ENCODE measurements around the gene GPR83. TPM values are rescaled to one million over a fixed set of nuclear protein-coding genes. Genes with fewer than 3 reads are reported as not detected.

GPR83 gene
- total RNA-seq, 1 experiment from 2014 or later = 0.38 TPM

- H3K4me3 ChIP-seq (ENCODE audit: insufficient read depth, low read depth, low read length) = no peak overlapping the region
- H3K36me3 ChIP-seq (replicated peaks; ENCODE audit: control insufficient read depth, insufficient read depth, low read length) = no peaks in the 10 kb centered on the region
- no peak for DNase-seq
- H3K27me3 ChIP-seq (ENCODE audit: control insufficient read depth, insufficient read depth, low read length) = no peaks in the 10 kb centered on the region
Observed at GRCh38 chr11:94330789-94331188, 70.4 kb downstream of the GPR83 start.

DNA sequence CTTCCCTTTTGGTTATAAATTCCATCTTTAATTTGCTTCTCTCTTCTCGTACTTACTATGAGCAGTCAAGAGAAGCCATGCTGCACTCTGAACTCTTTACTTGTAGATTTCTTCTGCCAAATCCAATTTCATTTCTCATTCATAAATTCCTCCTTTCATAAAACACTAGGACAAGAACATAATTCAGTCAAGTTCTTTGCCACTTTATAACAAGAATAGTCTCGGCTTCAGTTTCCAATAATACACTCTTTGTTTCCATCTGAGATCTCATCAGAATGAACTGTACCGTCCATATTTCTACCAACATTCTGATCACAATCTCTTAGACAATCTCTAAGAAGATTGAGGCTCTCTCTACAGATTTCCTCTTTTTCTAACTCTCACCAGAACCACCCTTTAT lies 71.7 kb downstream of the GPR83 start:
- Histone ChIP-seq H3K36me3 (replicated peaks; ENCODE audit: control insufficient read depth, insufficient read depth, low read length) (no peaks in the 10 kb centered on the region), H3K27me3 (ENCODE audit: control insufficient read depth, insufficient read depth, low read length) (no peaks in the 10 kb centered on the region), H3K4me3 (ENCODE audit: insufficient read depth, low read depth, low read length) (no peak overlapping the region)
- DNase-seq = no peak

GRCh38 chr11:94328587-94329080 lies 72.6 kb downstream of the GPR83 start:
- no peak for DNase-seq
- no peaks in the 10 kb centered on the region for H3K27me3 ChIP-seq (ENCODE audit: control insufficient read depth, insufficient read depth, low read length)
- H3K4me3 ChIP-seq (ENCODE audit: insufficient read depth, low read depth, low read length) = no peak overlapping the region
- no peaks in the 10 kb centered on the region for H3K36me3 ChIP-seq (replicated peaks; ENCODE audit: control insufficient read depth, insufficient read depth, low read length)

Other genes with a start within 250 kb of the GPR83 start
- not detected in 2 replicates for gene IZUMO1R, start 96.8 kb downstream of the GPR83 start, total RNA-seq (2014; rRNA removed; shearing (Covaris generic))
- gene MRE11, start 92.4 kb upstream of the GPR83 start, total RNA-seq (2014; rRNA removed; shearing (Covaris generic)) = 14.8 and 18.5 TPM in 2 replicates
- 10.0 and 18.2 TPM in 2 replicates for gene ANKRD49, start 92.6 kb upstream of the GPR83 start, total RNA-seq (2014; rRNA removed; shearing (Covaris generic))
- not detected in 2 replicates for gene C11orf97, start 111.0 kb upstream of the GPR83 start, total RNA-seq (2014; rRNA removed; shearing (Covaris generic))
- gene FUT4, start 142.5 kb upstream of the GPR83 start, total RNA-seq (2014; rRNA removed; shearing (Covaris generic)) = 7.5 and 8.6 TPM in 2 replicates
- gene PIWIL4, start 165.9 kb upstream of the GPR83 start, total RNA-seq (2014; rRNA removed; shearing (Covaris generic)) = 1.1 and 1.2 TPM in 2 replicates

Measured in H7 (cell line).